A549 (cell line): Measurements from ENCODE around the gene KRI1. TPM values are rescaled to one million over a fixed set of nuclear protein-coding genes. Genes with fewer than 3 reads are reported as not detected.
A peak's percentile ranks its signal among the peaks of the same experiment; 100 is the strongest.

Experiments used
- ATAC-seq, 2 experiments: fragments of 200-7000 bp in 1 of 2; fragments of >200 bp in 1 of 2; cut with Nextera tagmentation in 1 of 2; cut with Tn5 transposase in 1 of 2; 3 replicates each; pipeline versions ENCODE4 v1.8.0 to v1.9.1; 2018 to 2020; ENCODE audit warnings: mild to moderate bottlenecking in 1 of 2, moderate library complexity in 1 of 2
- CTCF ChIA-PET: fragments of 300-600 bp; sonication (Branson Sonifier 250); formaldehyde crosslinking; extraction: SDS; loops from one replicate; lab custom pipeline; 2021; ENCODE audit warnings: antibody characterized with exemption, inconsistent platforms; lab: Yijun Ruan, JAX
- POLR2A ChIA-PET: fragments of 350-600 bp; formaldehyde crosslinking; extraction: SDS; loops from one replicate; lab custom pipeline; 2021; ENCODE audit warnings: antibody characterized with exemption, inconsistent platforms; lab: Yijun Ruan, JAX
- DNase-seq, 2 experiments: peaks; one replicate each; pipeline versions ENCODE4 v3.0.0 to v3.0.0-alpha.2; 2011 to 2016; ENCODE audit warnings: low read depth in 1 of 2, low spot score in 1 of 2
- FAIRE-seq: peaks from 2 replicates; lab custom pipeline; 2011; peaks lifted over from hg19 to GRCh38; lab: Jason Lieb, UNC
- H3K27ac ChIP-seq, 2 experiments: fragments of >200 bp; sonication (Bioruptor Twin); formaldehyde crosslinking; 3 replicates each; pipeline ENCODE4 v1.5.1; 2016 to 2017
- H3K4me1 ChIP-seq: fragments of >200 bp; sonication (Bioruptor Twin); formaldehyde crosslinking; 3 replicates; pipeline ENCODE4 v1.6.1; 2016
- H3K4me2 ChIP-seq: fragments of >200 bp; sonication (Bioruptor Twin); formaldehyde crosslinking; 3 replicates; pipeline ENCODE4 v1.6.1; 2016
- H3K4me3 ChIP-seq: fragments of >200 bp; sonication (Bioruptor Twin); formaldehyde crosslinking; 3 replicates; pipeline ENCODE4 v1.5.1; 2016
- H3K9me3 ChIP-seq: fragments of >200 bp; sonication (Bioruptor Twin); formaldehyde crosslinking; 3 replicates; pipeline ENCODE4 v1.6.1; 2016
- BHLHE40 ChIP-seq: IDR thresholded peaks from 2 replicates; pipeline ENCODE4 v1.6.1; 2012; ENCODE audit warnings: low read depth, low read length, inconsistent platforms
- CHD2 ChIP-seq: fragments of 150-350 bp; IDR thresholded peaks from 2 replicates; pipeline ENCODE4 v1.6.1; 2014; ENCODE audit warnings: low read length; ENCODE audit not compliant: partially characterized antibody
- CHD4 ChIP-seq: fragments of 200-600 bp; sonication (generic); IDR thresholded peaks from 2 replicates; pipeline ENCODE4 v1.6.1; 2016; ENCODE audit warnings: antibody characterized with exemption, mild to moderate bottlenecking, borderline replicate concordance
- EHF ChIP-seq: fragments of 250-450 bp; sonication (Bioruptor Pico); IDR thresholded peaks from 2 replicates; pipeline ENCODE4 v1.5.0; 2020; ENCODE audit warnings: mild to moderate bottlenecking
- EHMT2 ChIP-seq: fragments of 200-600 bp; sonication (generic); IDR thresholded peaks from 2 replicates; pipeline ENCODE4 v1.6.1; 2016; ENCODE audit warnings: antibody characterized with exemption, low read depth, mild to moderate bottlenecking, moderate library complexity
- ELK1 ChIP-seq: fragments of 150-350 bp; IDR thresholded peaks from 2 replicates; pipeline ENCODE4 v1.6.1; 2014; ENCODE audit warnings: low read depth, mild to moderate bottlenecking, low read length
- FOSL2 ChIP-seq, 2 experiments: fragments of 450-650 bp in 1 of 2; fragments of >200 bp in 1 of 2; sonication (Bioruptor Twin) in 1 of 2; formaldehyde crosslinking; IDR thresholded peaks; 2 replicates each; pipeline versions ENCODE4 v1.5.0 to v1.6.1; 2016 to 2020; ENCODE audit warnings: mild to moderate bottlenecking in 1 of 2, moderate library complexity in 1 of 2
- HES2 ChIP-seq: fragments of >200 bp; sonication (Bioruptor Twin); formaldehyde crosslinking; IDR thresholded peaks from 2 replicates; pipeline ENCODE4 v1.6.1; 2016
- HOXB13 ChIP-seq: fragments of 250-450 bp; sonication (Bioruptor Pico); IDR thresholded peaks from 2 replicates; pipeline ENCODE4 v1.5.0; 2020; ENCODE audit warnings: low read depth, mild to moderate bottlenecking, moderate library complexity
- KDM5A ChIP-seq: fragments of 200-600 bp; sonication (generic); IDR thresholded peaks from 2 replicates; pipeline ENCODE4 v1.6.1; 2016; ENCODE audit warnings: antibody characterized with exemption, mild to moderate bottlenecking
- MAFK ChIP-seq: fragments of 450-650 bp; IDR thresholded peaks from 2 replicates; pipeline ENCODE4 v1.6.1; 2014; ENCODE audit not compliant: partially characterized antibody
- MAZ ChIP-seq: fragments of 150-350 bp; IDR thresholded peaks from 2 replicates; pipeline ENCODE4 v1.6.1; 2014; ENCODE audit warnings: antibody characterized with exemption, low read depth, low read length, borderline replicate concordance
- MYC ChIP-seq: IDR thresholded peaks from 2 replicates; pipeline ENCODE4 v1.6.1; 2012; ENCODE audit warnings: mild to moderate bottlenecking, inconsistent platforms, low read length, improper control_type of control experiment, borderline replicate concordance
- NR3C1 ChIP-seq: fragments of >200 bp; sonication (Bioruptor Twin); formaldehyde crosslinking; IDR thresholded peaks from 3 replicates; pipeline ENCODE4 v1.6.1; 2017
- PHF8 ChIP-seq: fragments of 200-600 bp; sonication (generic); IDR thresholded peaks from 2 replicates; pipeline ENCODE4 v1.6.1; 2016; ENCODE audit warnings: low read depth, mild to moderate bottlenecking, antibody characterized with exemption, moderate library complexity, borderline replicate concordance
- POLR2A ChIP-seq: IDR thresholded peaks from 2 replicates; pipeline ENCODE4 v1.6.1; 2012; ENCODE audit warnings: mild to moderate bottlenecking, low read length
- POLR2AphosphoS2 ChIP-seq: conservative IDR thresholded peaks from 2 replicates; pipeline ENCODE4 v1.6.1; 2012; ENCODE audit warnings: low read length, improper control_type of control experiment, inconsistent platforms
- RAD21 ChIP-seq, 2 experiments: fragments of >200 bp in 1 of 2; sonication (Bioruptor Twin) in 1 of 2; formaldehyde crosslinking in 1 of 2; IDR thresholded peaks in 1 of 2; conservative IDR thresholded peaks in 1 of 2; 2 replicates in 1 of 2; 3 replicates in 1 of 2; pipeline ENCODE4 v1.6.1; 2012 to 2018; ENCODE audit warnings: inconsistent platforms in 1 of 2
- TFCP2L1 ChIP-seq: fragments of 250-450 bp; sonication (Bioruptor Pico); IDR thresholded peaks from 2 replicates; pipeline ENCODE4 v1.5.0; 2021; ENCODE audit warnings: mild to moderate bottlenecking
- TP53 ChIP-seq: fragments of 250-450 bp; sonication (Bioruptor Pico); IDR thresholded peaks from 2 replicates; pipeline ENCODE4 v1.5.0; 2021; ENCODE audit warnings: mild to moderate bottlenecking, moderate library complexity
- ZC3H11A ChIP-seq: fragments of 450-650 bp; IDR thresholded peaks from 2 replicates; pipeline ENCODE4 v1.6.1; 2014; ENCODE audit warnings: antibody characterized with exemption, mild to moderate bottlenecking
- ZNF302 ChIP-seq: fragments of 250-450 bp; sonication (Bioruptor Pico); IDR thresholded peaks from 2 replicates; pipeline ENCODE4 v1.9.0; 2021; ENCODE audit warnings: inconsistent platforms, mild to moderate bottlenecking, moderate library complexity
- ZSCAN20 ChIP-seq: fragments of 250-450 bp; sonication (Bioruptor Pico); IDR thresholded peaks from 2 replicates; pipeline ENCODE4 v1.8.0; 2022; ENCODE audit warnings: mild to moderate bottlenecking, moderate library complexity
- WGBS: methylation state at CpG from one replicate; pipeline ENCODE4 v1.1.6; 2017; ENCODE audit errors: missing lambda C conversion rate; 5-methylcytosine and 5-hydroxymethylcytosine counted together
- polyA plus RNA-seq, 4 experiments: library from polyadenylated mRNA; depleted of rRNA in 3 of 4; stranded (reverse); fragments of >200 nt; fragmentation: RNase III in 1 of 4; extraction: RNeasy Plus Mini Kit Qiagen cat#74134 plus additional on column Dnase treatment in 1 of 4; gene quantifications; 2 replicates in 3 of 4; 3 replicates in 1 of 4; pipeline ENCODE4 v1.2.3, GENCODE V29; 2011 to 2017
- TF ChIP-seq, protein P1 (sequence below): fragments of 450-650 bp; IDR thresholded peaks from 2 replicates; pipeline ENCODE4 v1.6.1; 2014; ENCODE audit warnings: antibody characterized with exemption
- TF ChIP-seq, protein P2 (sequence below): fragments of >200 bp; sonication (Bioruptor Twin); formaldehyde crosslinking; IDR thresholded peaks from 3 replicates; pipeline ENCODE4 v1.6.1; 2016
- TF ChIP-seq, protein P3 (sequence below): IDR thresholded peaks from 2 replicates; pipeline ENCODE4 v1.6.1; 2012

KRI1 gene
- polyA plus RNA-seq, 2 of the 4 experiments (the other 2 are of a cell fraction), result 21.6 to 25.6 TPM

- H3K9me3 ChIP-seq, result no peaks in the 10 kb centered on the region
- TF ChIP-seq ZSCAN20 (no peak), MAZ (no peak), POLR2A (no peak), EHF (CRISPR knock-in tag) (no peak), CHD2 (no peak), POLR2AphosphoS2 (no peak), MAFK (no peak), EHMT2 (no peak), HOXB13 (no peak), RAD21 (conservative IDR thresholded peaks at IDR 0.05 in 1 of 2, IDR thresholded peaks at IDR 0.05 in 1 of 2) (no peak), HES2 (no peak), PHF8 (no peak), KDM5A (no peak), ELK1 (no peak), ZNF302 (CRISPR knock-in tag) (no peak), FOSL2 (IDR thresholded peaks at IDR 0.05) (no peak), FOSL2 (CRISPR knock-in tag; IDR thresholded peaks at IDR 0.05) (no peak), TP53 (no peak), CHD4 (no peak)
- TF ChIP-seq, protein P1, sequence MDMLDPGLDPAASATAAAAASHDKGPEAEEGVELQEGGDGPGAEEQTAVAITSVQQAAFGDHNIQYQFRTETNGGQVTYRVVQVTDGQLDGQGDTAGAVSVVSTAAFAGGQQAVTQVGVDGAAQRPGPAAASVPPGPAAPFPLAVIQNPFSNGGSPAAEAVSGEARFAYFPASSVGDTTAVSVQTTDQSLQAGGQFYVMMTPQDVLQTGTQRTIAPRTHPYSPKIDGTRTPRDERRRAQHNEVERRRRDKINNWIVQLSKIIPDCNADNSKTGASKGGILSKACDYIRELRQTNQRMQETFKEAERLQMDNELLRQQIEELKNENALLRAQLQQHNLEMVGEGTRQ, result no peak
- TF ChIP-seq, protein P2, sequence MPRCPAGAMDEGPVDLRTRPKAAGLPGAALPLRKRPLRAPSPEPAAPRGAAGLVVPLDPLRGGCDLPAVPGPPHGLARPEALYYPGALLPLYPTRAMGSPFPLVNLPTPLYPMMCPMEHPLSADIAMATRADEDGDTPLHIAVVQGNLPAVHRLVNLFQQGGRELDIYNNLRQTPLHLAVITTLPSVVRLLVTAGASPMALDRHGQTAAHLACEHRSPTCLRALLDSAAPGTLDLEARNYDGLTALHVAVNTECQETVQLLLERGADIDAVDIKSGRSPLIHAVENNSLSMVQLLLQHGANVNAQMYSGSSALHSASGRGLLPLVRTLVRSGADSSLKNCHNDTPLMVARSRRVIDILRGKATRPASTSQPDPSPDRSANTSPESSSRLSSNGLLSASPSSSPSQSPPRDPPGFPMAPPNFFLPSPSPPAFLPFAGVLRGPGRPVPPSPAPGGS, result no peak
- no peak for ATAC-seq
Measured at GRCh38 chr19:10519421-10519820, 46.4 kb downstream of the KRI1 start.

GRCh38 chr19:10518444-10519361, 47.1 kb downstream of the KRI1 start:
- peak overlapping the region; percentile 99 for H3K4me2 ChIP-seq
- ChIA-PET POLR2A (interaction anchor here (0.7 kb wide), 1 partner anchor 13 kb away, joined by 13 read pairs; no protein-coding TSS in a partner anchor), CTCF (interaction anchor here (0.8 to 1.6 kb wide), 5 partner anchors 8 to 97 kb away, joined by 3 to 7 read pairs (median 3); no protein-coding TSS in a partner anchor)
- peaks cover 11% of the 10 kb centered on the region; the same call in 1 of the 3 replicates for H3K4me1 ChIP-seq
- ATAC-seq (peak in 1 of 2 experiments; percentile 20; a peak in 3 of 6 replicates), FAIRE-seq (no peak), DNase-seq (no peak)
- no peaks in the 10 kb centered on the region for H3K9me3 ChIP-seq
- H3K27ac ChIP-seq, result peak overlapping the region in 1 of 2 experiments; percentile 93; a peak in 3 of 6 replicates
- TF ChIP-seq CHD2 (no peak), MYC (no peak), NR3C1 (no peak), TFCP2L1 (CRISPR knock-in tag) (no peak), HES2 (no peak), ZSCAN20 (no peak), ZC3H11A (no peak), BHLHE40 (no peak)
- TF ChIP-seq, protein P3, sequence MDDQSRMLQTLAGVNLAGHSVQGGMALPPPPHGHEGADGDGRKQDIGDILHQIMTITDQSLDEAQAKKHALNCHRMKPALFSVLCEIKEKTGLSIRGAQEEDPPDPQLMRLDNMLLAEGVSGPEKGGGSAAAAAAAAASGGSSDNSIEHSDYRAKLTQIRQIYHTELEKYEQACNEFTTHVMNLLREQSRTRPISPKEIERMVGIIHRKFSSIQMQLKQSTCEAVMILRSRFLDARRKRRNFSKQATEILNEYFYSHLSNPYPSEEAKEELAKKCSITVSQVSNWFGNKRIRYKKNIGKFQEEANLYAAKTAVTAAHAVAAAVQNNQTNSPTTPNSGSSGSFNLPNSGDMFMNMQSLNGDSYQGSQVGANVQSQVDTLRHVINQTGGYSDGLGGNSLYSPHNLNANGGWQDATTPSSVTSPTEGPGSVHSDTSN, result no peak
- no peak overlapping the region; the same call in 2 of the 3 replicates for H3K4me3 ChIP-seq
- 53% methylated on average over 24 of the region's 33 CpGs for WGBS

More at GRCh38 chr19:10519421-10519820, 46.4 kb downstream of the KRI1 start:
- DNase-seq (no peak), FAIRE-seq (no peak)
- POLR2A ChIA-PET, result no interaction called here
- peaks cover 11% of the 10 kb centered on the region; the same call in 1 of the 3 replicates for H3K4me1 ChIP-seq
- H3K27ac ChIP-seq, result no peak overlapping the region
- CTCF ChIA-PET, result interaction anchor here (0.6 to 1.6 kb wide), 8 partner anchors 8 to 334 kb away, joined by 3 to 7 read pairs (median 3); no protein-coding TSS in a partner anchor
- H3K4me3 ChIP-seq, result no peak overlapping the region
- WGBS, result 82% methylated on average over 7 of the region's 7 CpGs
- no peak overlapping the region for H3K4me2 ChIP-seq
